ENCODE results near the gene NUCB2. TPM values are rescaled to one million over a fixed set of nuclear protein-coding genes. Genes with fewer than 3 reads are reported as not detected.

The NUCB2 gene
- total and polyA plus RNA-seq, 10 of the 15 experiments (the other 5 are each of a cell fraction or from before 2014, with no cell fraction given): 16.0 to 74.1 (median 52.1) TPM

- no peak overlapping the region for H3K9ac ChIP-seq (ENCODE audit: control insufficient read depth, insufficient read depth, low read length)
- FAIRE-seq: no peak
- H3K9me3 ChIP-seq (replicated peaks; ENCODE audit: control insufficient read depth, insufficient read depth, low read length): no peaks in the 10 kb centered on the region; the same call in 2 of the 3 replicates
- DNase-seq (ENCODE audit: low read depth, low spot score): no peak
- H3K36me3 ChIP-seq (ENCODE audit: control insufficient read depth in 2 of 2, insufficient read depth in 2 of 2, low read length in 1 of 2): no peaks in the 10 kb centered on the region
- WGBS (ENCODE audit: insufficient coverage, insufficient replicate concordance, low lambda C conversion rate, missing lambda C conversion rate): 24% methylated on average over 4 of the region's 4 CpGs
- H3K79me2 ChIP-seq (ENCODE audit: control insufficient read depth, insufficient read depth, low read length): no peaks in the 10 kb centered on the region
- H3K4me3 ChIP-seq: no peak overlapping the region
- POLR2A ChIA-PET: no interaction called here
- no peaks in the 10 kb centered on the region for H3K4me1 ChIP-seq (ENCODE audit: control insufficient read depth, insufficient read depth, low read length)
- no peak overlapping the region for H3K4me2 ChIP-seq (ENCODE audit: control insufficient read depth, insufficient read depth)
- no peak overlapping the region for H3K27ac ChIP-seq (ENCODE audit: control insufficient read depth, insufficient read depth)
- intact Hi-C loops (cut with micrococcal nuclease; ENCODE audit: unreplicated experiment) (no loop called here), in situ Hi-C loops (cut with MboI) (loop anchor here (10.0 kb wide), 1 partner anchor 124 kb away; no protein-coding TSS in a partner anchor)
- no peak overlapping the region for H2AFZ ChIP-seq (ENCODE audit: control insufficient read depth, low read depth, low read length)
- RAD21 ChIA-PET (ENCODE audit: unreplicated experiment): interaction anchor here (1.9 kb wide), 1 partner anchor 151 kb away, joined by 9 read pairs; no protein-coding TSS in a partner anchor
- SMC1A ChIA-PET (ENCODE audit: uncharacterized antibody, unreplicated experiment): interaction anchor here (1.9 kb wide), 1 partner anchor 147 kb away, joined by 5 read pairs; no protein-coding TSS in a partner anchor
- BruUV-seq (replicated peaks): no TSS peak
- ATAC-seq: no peak
- H3K27me3 ChIP-seq (replicated peaks in 1 of 2; ENCODE audit: control insufficient read depth in 2 of 2, insufficient read depth in 2 of 2, low read length in 1 of 2): peaks cover 0 to 2% of the 10 kb centered on the region in 2 experiments; a peak in 2 of 4 replicates
- no peaks in the 10 kb centered on the region; the same call in 1 of the 2 replicates for H4K20me1 ChIP-seq (ENCODE audit: control insufficient read depth, insufficient read depth)
- CTCF ChIA-PET: interaction anchor here (0.5 kb wide), 1 partner anchor 18 kb away, joined by 3 read pairs; no protein-coding TSS in a partner anchor
- TF ChIP-seq MAX (IDR thresholded peaks at IDR 0.05; ENCODE audit: low read depth, low read length): no peak
- no peak for TF ChIP-seq IRF4 (IDR thresholded peaks at IDR 0.05; ENCODE audit: low read depth, low read length)
- no peak for TF ChIP-seq MXI1 (IDR thresholded peaks at IDR 0.05; ENCODE audit: low read depth, low read length)
- no peak for TF ChIP-seq RFX5 (IDR thresholded peaks at IDR 0.05; ENCODE audit: low read depth, low read length)
- no peak for TF ChIP-seq ZZZ3 (IDR thresholded peaks at IDR 0.05; ENCODE audit: control insufficient read depth, insufficient read length, low read depth)
- TF ChIP-seq BCL3 (IDR thresholded peaks at IDR 0.05; ENCODE audit: borderline replicate concordance, insufficient read depth, low read depth, low read length, poor library complexity, severe bottlenecking): no peak
- no peak for TF ChIP-seq ZNF274 (IDR thresholded peaks at IDR 0.05; ENCODE audit: insufficient read depth, insufficient read length)
- no peak for TF ChIP-seq TAF1 (IDR thresholded peaks at IDR 0.05; ENCODE audit: borderline replicate concordance, low read depth, low read length)
- no peak for TF ChIP-seq MLLT1 (IDR thresholded peaks at IDR 0.05)
- no peak for TF ChIP-seq CHD4 (IDR thresholded peaks at IDR 0.05)
- no peak for TF ChIP-seq CTCF (IDR thresholded peaks at IDR 0.05 in 2 of 3, conservative IDR thresholded peaks at IDR 0.05 in 1 of 3; ENCODE audit: control insufficient read depth in 2 of 3, extremely low read depth in 1 of 3, insufficient read depth in 1 of 3, low read depth in 3 of 3, low read length in 3 of 3)
- TF ChIP-seq MTA3 (IDR thresholded peaks at IDR 0.05; ENCODE audit: borderline replicate concordance, low read length): no peak
- TF ChIP-seq ZBTB4 (CRISPR knock-in tag; IDR thresholded peaks at IDR 0.05): no peak
Measured at GRCh38 chr11:17381156-17381555, 104.6 kb downstream of the NUCB2 start.

Measured in GM12878 (cell line).